Pulmonary artery endothelial cell (primary cell): ENCODE results near the gene DNASE1. TPM values are rescaled to one million over a fixed set of nuclear protein-coding genes. Genes with fewer than 3 reads are reported as not detected.
A peak's percentile ranks its signal among the peaks of the same experiment; 100 is the strongest.
"Not testable (repeated sequence)": the region's sequence is repeated elsewhere in the genome, so short reads cannot be mapped to it uniquely, and the experiment has no call there.

Experiments
- DNase-seq: peaks from one replicate; pipeline ENCODE4 v3.0.0-alpha.2; 2011; ENCODE audit warnings: low read depth, low spot score
- total RNA-seq: library from RNA; depleted of rRNA; stranded (reverse); fragments of >200 nt; gene quantifications from 2 replicates; pipeline ENCODE4 v1.2.3, GENCODE V29; 2014

Gene DNASE1
- 7.5 and 12.0 TPM in 2 replicates for total RNA-seq

GRCh38 chr16:3654249-3654991, at the start of gene DNASE1:
TSS of gene DNASE1 (plus strand) at chr16:3654691. CDS start at chr16:3655374, 683 bp downstream.
- no peak for DNase-seq

GRCh38 chr16:3606441-3606840, 48.0 kb upstream of the DNASE1 start:
- no peak for DNase-seq

GRCh38 chr16:3607161-3607560, 47.3 kb upstream of the DNASE1 start:
- no peak for DNase-seq

GRCh38 chr16:3607634-3608033, 46.9 kb upstream of the DNASE1 start:
- DNase-seq, result no peak

- no peak for DNase-seq
Observed at GRCh38 chr16:3608069-3608468, 46.4 kb upstream of the DNASE1 start.

GRCh38 chr16:3608976-3609375, 45.5 kb upstream of the DNASE1 start:
- not testable (repeated sequence) for DNase-seq

- DNase-seq, result no peak
Observed at GRCh38 chr16:3609895-3610697, 44.4 kb upstream of the DNASE1 start.

GRCh38 chr16:3610698-3611145, 43.8 kb upstream of the DNASE1 start:
- DNase-seq, result no peak

- DNase-seq, result peak; percentile 30
Observed at GRCh38 chr16:3611146-3611975, 43.1 kb upstream of the DNASE1 start, which contains the start of gene SLX4. TSS of gene SLX4 (minus strand) at chr16:3611606. CDS start at chr16:3608964, 2,642 bp downstream.

- DNase-seq, result no peak
Observed at GRCh38 chr16:3612510-3613466, 41.7 kb upstream of the DNASE1 start.

- no peak for DNase-seq
Observed at GRCh38 chr16:3618769-3619141, 35.7 kb upstream of the DNASE1 start.

- DNase-seq, result no peak
Observed at GRCh38 chr16:3623642-3624041, 30.8 kb upstream of the DNASE1 start.

GRCh38 chr16:3625331-3625730, 29.2 kb upstream of the DNASE1 start:
- DNase-seq, result no peak

GRCh38 chr16:3625911-3626732, 28.4 kb upstream of the DNASE1 start:
- no peak for DNase-seq

GRCh38 chr16:3637371-3637923, 17.0 kb upstream of the DNASE1 start:
- no peak for DNase-seq

GRCh38 chr16:3638916-3639644, 15.4 kb upstream of the DNASE1 start:
- no peak for DNase-seq

GRCh38 chr16:3640207-3640606, 14.3 kb upstream of the DNASE1 start:
- no peak for DNase-seq

GRCh38 chr16:3640632-3641501, 13.6 kb upstream of the DNASE1 start:
- no peak for DNase-seq
